MV-4-11 (cell line): ENCODE results near the gene ADAMTS15.

Experiments
- DNase-seq: peaks from one replicate; lab custom pipeline; 2025; lab: John Stamatoyannopoulos, UW

ADAMTS15 gene, protein sequence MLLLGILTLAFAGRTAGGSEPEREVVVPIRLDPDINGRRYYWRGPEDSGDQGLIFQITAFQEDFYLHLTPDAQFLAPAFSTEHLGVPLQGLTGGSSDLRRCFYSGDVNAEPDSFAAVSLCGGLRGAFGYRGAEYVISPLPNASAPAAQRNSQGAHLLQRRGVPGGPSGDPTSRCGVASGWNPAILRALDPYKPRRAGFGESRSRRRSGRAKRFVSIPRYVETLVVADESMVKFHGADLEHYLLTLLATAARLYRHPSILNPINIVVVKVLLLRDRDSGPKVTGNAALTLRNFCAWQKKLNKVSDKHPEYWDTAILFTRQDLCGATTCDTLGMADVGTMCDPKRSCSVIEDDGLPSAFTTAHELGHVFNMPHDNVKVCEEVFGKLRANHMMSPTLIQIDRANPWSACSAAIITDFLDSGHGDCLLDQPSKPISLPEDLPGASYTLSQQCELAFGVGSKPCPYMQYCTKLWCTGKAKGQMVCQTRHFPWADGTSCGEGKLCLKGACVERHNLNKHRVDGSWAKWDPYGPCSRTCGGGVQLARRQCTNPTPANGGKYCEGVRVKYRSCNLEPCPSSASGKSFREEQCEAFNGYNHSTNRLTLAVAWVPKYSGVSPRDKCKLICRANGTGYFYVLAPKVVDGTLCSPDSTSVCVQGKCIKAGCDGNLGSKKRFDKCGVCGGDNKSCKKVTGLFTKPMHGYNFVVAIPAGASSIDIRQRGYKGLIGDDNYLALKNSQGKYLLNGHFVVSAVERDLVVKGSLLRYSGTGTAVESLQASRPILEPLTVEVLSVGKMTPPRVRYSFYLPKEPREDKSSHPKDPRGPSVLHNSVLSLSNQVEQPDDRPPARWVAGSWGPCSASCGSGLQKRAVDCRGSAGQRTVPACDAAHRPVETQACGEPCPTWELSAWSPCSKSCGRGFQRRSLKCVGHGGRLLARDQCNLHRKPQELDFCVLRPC

DNA sequence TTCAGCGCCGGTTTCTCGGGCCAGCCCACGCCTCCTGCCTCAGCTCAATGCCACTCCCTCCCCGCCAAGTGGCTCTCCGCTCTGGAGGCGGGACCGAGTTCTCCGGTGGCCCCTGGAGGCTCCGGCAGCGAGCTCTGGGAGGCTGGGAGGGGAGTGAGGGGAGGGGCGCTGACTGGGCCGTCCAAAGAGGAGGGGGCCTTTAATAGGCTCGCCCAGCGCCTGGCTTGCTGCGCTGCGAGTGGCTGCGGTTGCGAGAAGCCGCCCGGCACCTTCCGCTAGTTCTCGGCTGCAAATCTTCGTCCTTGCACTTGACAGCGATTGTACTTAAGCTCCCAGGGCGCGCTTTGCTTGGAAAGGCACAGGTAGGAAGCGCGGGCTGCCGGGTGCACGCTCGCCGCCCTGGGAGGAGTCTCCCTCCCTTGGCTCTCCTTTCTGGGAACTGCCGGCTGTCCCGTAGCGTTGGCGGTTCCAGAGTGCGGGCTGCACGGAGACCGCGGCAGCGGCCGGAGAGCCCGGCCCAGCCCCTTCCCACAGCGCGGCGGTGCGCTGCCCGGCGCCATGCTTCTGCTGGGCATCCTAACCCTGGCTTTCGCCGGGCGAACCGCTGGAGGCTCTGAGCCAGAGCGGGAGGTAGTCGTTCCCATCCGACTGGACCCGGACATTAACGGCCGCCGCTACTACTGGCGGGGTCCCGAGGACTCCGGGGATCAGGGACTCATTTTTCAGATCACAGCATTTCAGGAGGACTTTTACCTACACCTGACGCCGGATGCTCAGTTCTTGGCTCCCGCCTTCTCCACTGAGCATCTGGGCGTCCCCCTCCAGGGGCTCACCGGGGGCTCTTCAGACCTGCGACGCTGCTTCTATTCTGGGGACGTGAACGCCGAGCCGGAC lies at the start of gene ADAMTS15:
Gene ADAMTS15 (plus strand): TSS at position 230 of the 894 bp plus-strand sequence. CDS start 329 bp downstream, at position 559.
- peak; percentile 47 for DNase-seq

DNA sequence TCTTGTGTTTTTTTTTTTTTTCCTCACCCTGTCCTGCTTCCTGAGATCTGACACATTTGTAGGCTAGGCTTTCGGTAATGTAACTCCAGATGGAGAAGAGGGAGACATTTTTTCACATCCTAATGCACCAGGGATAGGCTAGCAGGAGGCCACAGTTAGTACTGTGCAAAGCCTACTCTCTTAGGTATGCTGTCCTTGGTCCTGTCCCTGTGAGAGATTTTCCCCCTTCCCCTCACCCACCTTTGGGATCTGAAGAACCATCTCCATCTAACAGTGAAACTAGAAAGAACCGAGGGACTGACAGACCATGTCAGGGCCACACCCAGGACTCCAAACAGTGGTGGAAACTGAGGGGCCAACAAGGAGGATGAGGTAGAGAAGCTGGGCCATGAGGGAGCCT lies 49.2 kb upstream of the ADAMTS15 start:
- DNase-seq, result no peak

DNA sequence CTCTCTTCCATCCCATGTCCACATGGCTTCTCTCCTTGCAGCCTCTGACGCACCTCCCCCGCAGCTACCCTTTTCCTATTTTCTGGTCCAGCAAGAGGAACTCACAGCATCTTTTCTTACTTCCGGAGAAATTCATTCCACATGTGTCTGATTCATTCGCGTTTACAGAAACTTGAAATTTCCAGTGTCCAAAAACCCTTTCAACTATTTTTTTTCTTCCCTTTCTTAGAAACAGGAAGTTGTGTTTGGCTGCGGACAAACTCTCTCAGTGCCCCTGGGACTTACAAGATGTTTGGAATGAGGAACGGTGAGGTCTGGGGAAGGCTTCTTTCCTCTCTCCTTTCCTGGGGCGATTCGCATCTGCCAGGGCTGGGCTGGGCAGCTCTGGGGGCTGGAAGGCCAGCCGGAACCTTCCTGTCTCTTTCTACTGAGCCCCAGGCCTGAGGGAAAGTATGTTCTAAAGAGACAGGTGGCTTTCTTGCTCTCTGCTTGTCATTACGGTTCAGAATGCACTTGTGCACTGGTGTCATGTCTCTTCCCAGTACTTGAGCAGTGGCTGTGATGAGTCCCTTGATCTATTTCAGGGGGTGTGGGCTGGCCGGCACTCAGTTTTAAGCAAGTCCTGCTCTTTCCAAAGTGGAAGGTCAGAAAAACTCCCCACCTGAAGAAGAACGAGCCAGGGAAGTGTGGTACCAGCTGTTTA lies 47.5 kb upstream of the ADAMTS15 start:
- peak; percentile 95 for DNase-seq

DNA sequence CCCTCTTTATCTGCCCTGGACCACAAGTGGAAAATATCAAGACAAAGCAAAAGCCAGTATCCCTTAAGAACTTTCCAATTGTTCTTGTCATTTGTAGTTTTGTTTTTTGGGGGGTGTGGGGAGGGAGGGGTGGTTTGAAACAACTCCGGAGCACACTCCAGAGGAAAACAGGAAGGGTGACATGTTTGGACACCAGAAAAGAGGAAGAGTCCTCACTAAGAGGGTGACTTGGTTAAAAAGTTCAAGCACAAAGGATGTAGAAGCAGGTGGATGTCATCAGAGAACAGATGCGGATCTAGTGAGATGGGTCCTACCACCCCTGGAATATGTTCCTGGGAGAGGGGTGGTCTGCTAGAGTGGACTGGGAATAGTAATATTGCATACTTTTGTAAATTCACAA lies 45.9 kb upstream of the ADAMTS15 start:
- DNase-seq, result peak; percentile 72

DNA sequence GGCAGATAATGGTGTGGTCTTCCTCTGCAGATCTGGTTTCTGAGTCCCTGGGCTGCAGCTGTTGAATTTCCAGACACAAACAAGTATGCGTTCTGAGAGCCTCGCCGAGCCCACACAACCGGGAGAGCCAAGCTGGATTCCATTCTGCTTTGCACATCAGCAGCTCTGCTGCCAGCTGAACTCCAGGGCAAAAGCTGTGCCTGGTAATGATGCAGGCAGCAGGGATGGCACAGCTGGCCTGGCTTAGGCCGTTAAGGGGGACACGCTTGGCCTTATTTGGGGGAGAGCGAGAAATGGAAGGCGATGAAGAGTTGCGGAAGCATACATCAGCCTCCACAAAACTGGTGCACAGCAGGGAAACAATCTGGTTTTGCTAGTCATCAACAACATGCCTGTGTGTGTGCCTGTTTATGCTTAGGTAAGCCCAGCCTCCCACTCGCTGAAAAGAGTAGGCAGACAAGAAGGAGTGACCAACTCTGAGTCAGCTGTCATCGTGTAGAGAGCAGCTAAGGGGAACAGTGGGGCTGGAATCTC lies 45.1 kb upstream of the ADAMTS15 start:
- DNase-seq, result no peak

DNA sequence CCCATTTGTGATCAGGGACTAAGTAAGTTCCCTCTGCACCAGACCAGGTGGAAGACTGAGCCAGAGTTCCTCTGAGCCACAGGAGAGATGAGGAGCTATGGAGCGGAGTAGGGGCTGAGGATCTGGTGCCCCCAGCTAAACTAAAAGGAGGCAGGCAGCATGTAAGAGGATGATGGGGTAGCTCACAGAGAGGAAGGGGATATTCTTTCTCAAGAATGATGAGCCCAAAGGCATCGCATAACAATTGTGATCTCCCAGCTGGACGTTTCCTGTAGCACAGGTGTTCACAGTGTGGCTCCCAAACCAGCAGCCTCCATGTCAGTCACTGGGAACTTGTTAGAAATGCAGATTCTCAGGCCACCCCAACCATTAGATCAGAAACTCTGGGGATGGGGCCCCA lies 44.5 kb upstream of the ADAMTS15 start:
- DNase-seq, result no peak

DNA sequence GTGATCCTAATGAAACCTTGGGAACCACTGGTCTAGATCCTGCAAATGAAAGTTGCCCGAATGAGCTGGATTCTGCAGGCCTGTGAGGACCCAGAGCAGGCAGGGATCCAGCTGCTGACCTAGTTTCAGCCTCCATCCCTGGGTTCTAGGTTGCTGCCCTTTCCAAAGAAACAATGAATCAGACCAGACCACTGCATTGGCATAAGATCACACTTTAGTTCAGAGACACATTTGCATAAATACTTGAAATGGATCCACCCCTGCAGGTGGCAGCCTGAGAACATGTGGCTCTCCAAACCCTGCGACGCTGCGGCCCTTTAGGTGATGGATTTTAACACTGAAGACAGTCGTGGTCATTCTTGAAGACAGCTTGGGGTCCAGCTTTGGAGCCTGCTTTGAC lies 43.7 kb upstream of the ADAMTS15 start:
- DNase-seq, result no peak

DNA sequence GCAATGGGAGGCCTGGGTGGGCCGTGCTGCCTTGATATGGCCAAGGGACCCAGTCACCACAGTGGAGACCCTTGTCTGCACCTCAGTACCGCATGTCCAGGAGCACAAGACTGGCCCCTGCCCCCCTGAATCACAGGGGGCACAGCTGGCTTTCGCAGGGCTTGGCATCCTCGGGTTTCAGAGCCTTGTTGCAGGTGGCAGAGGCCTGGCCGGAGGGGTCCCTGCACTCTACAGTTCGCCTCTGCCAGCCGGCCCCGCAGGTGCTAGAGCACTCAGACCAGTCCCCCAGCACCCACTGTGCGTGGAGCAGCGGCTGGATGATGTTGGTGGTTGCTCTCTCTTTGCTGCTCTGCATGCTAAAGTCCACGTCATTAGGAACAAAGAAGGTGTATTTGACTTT lies 43.0 kb upstream of the ADAMTS15 start:
- no peak for DNase-seq

DNA sequence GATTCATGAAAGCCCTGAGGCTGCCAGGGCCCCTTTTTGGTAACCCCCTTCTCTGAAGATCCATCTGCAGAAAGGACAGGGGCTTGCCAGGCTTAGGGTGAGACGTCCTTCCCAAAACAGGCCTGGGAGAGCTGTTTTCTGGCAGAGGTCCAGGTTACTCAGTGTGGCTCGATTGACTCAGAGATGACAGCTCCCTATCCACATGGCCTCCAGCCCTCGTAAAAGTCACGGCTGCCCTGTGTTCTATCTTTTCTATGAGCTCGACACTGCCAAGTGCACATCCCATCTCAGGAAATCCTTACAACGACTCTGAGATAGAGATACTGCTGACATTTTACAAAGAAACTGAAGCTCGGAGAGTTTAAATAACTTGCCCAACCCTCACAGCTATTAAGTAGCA lies 40.5 kb upstream of the ADAMTS15 start:
- no peak for DNase-seq

DNA sequence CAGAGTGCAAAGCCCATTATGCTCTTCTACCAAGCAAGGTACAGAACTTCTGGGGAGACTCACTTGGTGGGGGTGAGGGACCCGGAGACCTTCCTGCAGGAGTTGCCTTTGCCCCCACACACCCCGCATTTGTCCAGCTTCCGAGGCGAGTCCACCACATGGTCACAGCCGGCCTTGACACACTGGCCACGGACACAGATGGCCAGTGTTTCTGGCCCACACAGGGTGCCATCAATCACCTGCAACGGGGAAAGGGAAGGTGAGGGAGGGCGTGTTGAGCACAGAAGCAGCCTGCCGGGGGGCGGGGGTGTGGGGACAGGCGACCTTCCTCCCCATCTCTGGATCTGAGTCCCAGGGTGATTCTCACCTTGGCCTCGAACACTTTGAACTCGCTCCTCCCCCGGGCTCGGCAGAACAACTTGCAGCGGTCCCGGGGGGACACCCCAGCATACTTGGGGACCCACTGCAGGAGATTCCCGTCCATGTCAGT lies 40.0 kb upstream of the ADAMTS15 start:
- no peak for DNase-seq

DNA sequence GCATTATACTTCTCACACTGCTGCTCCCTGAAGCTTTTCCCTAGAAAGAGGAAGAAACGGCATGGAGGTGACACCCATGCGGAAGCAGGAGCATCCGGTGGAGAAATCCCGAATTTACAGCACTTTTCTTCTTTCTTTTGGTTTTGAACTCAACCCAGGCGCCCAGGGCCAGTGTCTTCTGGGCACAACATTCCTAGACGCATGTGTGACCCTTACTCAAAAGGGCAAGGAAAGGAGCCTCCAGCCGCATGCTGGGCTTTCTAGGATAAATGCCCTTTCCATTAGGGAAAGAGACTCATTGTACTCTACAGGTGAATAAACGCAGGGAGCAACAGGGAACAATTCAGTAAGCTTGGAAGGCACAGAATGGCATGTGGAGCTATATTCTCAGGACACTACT lies 39.5 kb upstream of the ADAMTS15 start:
- no peak for DNase-seq

DNA sequence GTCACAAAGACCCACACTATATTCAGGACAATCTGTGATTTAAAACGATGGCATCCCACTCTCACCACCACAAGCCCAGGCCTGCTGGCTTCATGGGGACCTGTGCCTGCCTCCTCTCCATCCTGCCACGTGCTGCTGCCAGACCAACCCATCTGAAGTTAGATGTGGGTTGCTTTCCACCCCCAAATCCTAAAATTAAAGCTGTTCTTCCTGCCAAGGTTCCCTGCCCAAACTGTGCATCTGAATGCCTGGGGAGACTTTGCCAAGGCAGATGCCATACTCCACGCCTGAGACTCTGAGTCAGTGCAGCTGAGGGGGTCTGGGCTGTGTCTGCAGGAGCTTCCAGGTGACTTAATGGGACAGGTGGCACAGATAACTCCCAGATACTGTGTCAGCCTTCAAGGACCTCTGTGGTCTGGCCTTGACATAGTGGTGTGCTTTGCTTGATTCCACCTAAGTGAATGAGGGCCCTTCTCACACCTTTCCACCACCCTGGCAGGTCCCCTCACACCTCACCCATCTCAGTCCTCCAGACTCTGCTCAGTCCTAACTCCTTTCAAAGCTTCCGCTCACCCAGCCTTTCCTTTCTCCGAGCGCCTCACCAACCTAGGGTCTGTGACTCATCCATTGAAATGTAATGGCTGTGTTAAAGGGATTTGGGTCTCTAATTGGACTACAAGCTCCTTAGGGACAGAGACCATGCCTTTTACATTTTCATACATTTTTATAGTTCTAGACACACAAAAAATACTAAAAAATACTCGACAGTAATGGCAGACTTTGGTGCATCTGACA lies 38.7 kb upstream of the ADAMTS15 start:
- DNase-seq, result no peak

DNA sequence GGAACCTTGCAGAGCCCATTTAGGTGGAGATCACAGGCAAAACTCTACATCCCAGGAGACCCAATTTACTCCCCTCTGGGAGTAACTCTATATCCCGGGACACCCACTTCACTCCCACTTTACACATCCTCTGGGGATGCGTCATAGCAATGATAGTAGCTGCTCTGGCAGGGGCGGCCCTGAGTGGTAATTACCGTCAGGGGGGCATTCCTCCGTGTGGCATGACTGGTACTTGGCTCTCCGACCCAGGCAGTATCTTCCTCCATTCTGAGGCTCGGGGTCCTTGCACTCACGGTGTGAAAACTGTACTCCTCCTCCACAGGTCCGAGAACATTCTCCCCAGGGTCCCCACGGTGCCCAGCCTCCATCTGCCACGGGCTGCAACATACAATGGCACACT lies 37.2 kb upstream of the ADAMTS15 start:
- no peak for DNase-seq

DNA sequence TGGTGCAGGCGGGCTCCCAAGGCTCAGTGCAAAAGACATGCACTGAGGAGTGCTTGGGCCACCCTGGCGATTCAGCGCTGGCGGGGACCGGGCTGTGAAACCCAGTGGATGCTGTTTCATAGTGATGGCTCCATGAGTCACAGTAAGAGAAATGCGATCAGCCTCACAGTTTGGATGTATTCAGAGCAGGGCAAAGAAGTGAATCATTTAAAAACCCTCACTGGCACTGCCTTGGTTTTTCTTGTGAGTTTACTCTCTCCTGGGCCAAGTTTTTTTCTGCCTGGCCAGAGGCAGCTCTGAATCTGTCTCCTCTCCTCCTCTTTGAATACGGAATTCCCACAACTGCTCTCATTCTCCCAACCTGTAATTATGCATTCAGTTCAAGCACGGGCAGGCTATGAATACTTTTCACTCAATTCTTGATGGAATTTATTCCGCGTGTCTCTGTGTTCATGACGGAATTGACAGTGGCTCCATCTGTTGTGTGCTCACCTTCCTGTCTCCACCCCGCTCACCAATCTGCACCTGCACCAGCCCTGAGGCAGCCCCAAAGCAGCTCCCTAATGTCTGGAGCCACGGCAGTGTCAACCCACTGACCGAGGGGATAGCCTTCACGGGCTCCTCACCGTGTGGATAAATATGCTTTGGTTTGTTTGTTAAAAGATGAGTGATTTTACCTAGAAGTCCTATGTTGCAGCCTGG lies 34.9 kb upstream of the ADAMTS15 start:
- no peak for DNase-seq

DNA sequence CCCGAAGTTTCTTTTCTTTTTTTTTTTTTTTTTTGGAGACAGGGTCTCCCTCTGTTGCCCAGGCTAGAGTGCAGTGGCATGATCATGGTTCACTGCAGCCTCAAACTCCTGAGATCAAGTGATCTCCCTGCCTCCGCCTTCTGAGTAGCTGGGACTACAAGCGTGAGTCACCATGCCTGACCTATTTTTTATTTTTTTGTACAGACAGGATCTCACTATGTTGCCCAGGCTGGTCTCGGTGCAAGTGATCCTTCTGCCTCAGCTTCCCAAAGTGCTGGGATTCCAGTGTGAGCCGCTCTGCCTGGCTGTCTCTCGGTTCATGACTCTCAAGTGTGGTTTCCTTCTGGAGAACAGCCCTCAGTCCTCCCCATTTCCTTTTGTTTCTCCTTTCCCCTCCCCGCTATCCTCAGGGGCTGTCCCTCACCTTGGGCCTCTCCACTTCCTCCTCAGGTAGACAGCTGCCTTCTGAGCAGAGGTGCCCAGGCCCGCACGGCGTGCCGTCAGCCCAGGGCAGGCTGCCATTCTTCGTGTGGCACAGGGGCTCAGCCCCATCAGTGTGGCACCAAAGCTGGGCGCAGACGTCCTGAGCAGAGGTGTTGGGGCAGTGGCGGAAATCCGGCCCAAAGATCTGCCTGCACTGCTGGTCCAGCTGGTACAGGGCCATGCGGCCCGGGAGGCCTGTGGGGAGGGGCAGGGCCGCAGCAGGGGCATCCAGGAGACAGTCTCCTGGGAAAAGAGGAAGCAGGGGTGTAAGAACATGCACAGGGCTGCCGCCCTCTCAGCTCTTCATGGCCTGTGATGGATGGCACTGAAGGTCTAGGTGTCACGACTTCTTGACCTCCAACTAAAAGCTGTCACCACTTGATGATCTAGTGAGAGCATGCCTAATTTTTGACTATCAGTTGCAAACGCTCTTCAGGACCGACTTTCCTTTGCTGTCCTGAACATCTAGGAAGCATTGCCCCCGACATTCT lies 34.1 kb upstream of the ADAMTS15 start:
- no peak for DNase-seq

DNA sequence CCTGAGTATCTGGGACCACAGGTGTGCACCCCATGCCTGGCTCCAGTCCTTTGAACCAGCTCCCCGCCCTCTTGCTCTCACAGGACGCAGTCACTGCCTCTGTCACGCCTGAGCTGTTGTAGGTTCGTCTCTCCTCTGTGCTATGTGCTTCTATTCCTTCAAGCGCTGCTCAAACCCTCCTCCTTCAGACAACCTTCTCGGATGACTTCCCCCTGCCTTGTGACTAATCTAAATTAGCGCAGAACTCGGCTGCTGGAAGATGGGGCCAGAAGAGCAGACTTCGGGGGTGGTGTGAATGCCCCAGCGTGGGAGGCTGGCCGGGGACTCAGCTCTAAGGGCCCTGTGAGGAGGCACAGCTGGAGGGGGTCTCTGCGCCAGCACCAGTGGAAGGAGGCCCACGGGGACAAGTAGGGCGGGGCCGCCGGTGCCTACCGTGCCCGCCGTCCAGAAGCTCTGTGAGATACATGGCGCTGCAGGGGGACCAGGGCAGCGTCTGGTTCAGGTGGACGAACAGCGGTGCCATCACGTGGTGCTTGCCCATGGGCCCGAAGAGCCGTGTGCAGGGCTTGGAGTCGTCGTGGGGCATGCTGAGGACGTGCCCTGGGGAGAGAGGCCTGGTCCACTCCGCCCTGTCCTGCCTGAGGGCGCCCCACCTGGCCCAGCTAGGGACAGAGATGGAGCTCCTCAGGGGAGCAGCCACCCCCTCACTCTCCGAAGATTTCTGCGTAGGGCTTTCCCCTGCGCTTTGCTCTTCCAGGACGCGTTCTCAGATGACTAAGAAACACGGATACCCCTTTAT lies 32.5 kb upstream of the ADAMTS15 start:
- DNase-seq, result no peak

DNA sequence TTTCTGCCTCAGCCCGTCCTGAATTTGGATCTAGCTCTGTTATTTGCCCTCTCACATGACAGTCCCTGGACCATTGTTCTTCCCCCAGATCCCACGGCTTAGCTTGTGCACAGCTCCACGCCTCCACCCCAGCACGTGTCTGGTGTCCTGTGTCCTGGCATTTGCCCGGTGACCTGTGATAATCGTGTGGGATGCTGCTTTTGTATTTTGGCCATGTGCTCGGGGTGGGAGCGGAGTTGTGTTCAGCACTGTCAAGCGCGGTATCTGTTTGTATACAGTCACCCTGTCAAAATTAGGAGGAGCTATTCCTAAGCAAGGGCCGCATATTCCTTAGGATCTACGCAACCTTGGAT lies 31.9 kb upstream of the ADAMTS15 start:
- no peak for DNase-seq
